GM19324 (cell line): ENCODE data around the gene SLC50A1.

ENCODE experiments used
- ATAC-seq: cut with Tn5 transposase; IDR thresholded peaks from one replicate; pipeline ENCODE4 v1.9.1; 2021; ENCODE audit warnings: mild to moderate bottlenecking, moderate library complexity; ENCODE audit not compliant: unreplicated experiment, low FRiP score

SLC50A1 gene

GRCh38 chr1:155135415-155136028, at the start of gene SLC50A1:
Gene SLC50A1 (plus strand): TSS chr1:155135852. CDS start chr1:155135912, 60 bp downstream.
- ATAC-seq = peak; percentile 88

GRCh38 chr1:155086128-155086741, 49.4 kb upstream of the SLC50A1 start:
- ATAC-seq = no peak

- ATAC-seq = no peak
Measured at GRCh38 chr1:155086856-155087535, 48.7 kb upstream of the SLC50A1 start.

- no peak for ATAC-seq
Measured at GRCh38 chr1:155091071-155092051, 44.3 kb upstream of the SLC50A1 start.

- ATAC-seq = no peak
Measured at GRCh38 chr1:155092131-155092530, 43.5 kb upstream of the SLC50A1 start.

GRCh38 chr1:155092641-155093040, 43.0 kb upstream of the SLC50A1 start:
- ATAC-seq = no peak

GRCh38 chr1:155093911-155094621, 41.6 kb upstream of the SLC50A1 start:
- no peak for ATAC-seq

- ATAC-seq = no peak
Measured at GRCh38 chr1:155094622-155094948, 41.1 kb upstream of the SLC50A1 start.

- no peak for ATAC-seq
Measured at GRCh38 chr1:155099331-155099730, 36.3 kb upstream of the SLC50A1 start.

GRCh38 chr1:155103325-155103724, 32.3 kb upstream of the SLC50A1 start:
- ATAC-seq = no peak

GRCh38 chr1:155104605-155105534, 30.8 kb upstream of the SLC50A1 start:
- no peak for ATAC-seq

GRCh38 chr1:155105604-155106011, 30.0 kb upstream of the SLC50A1 start:
- no peak for ATAC-seq

GRCh38 chr1:155106862-155107261, 28.8 kb upstream of the SLC50A1 start:
- ATAC-seq = no peak

GRCh38 chr1:155107309-155108264, 28.1 kb upstream of the SLC50A1 start:
- ATAC-seq = no peak

GRCh38 chr1:155108296-155108695, 27.4 kb upstream of the SLC50A1 start:
- no peak for ATAC-seq

GRCh38 chr1:155110381-155110780, 25.3 kb upstream of the SLC50A1 start:
- no peak for ATAC-seq

GRCh38 chr1:155110826-155111225, 24.8 kb upstream of the SLC50A1 start:
- ATAC-seq = no peak

GRCh38 chr1:155113450-155113980, 22.1 kb upstream of the SLC50A1 start:
- ATAC-seq = no peak
